Lower lobe of right lung (tissue), 2 donors: ENCODE results near the gene NPTXR. TPM values are rescaled to one million over a fixed set of nuclear protein-coding genes. Genes with fewer than 3 reads are reported as not detected.

Source experiments
- ATAC-seq, 2 donors: fragments of 200-7000 bp; cut with Tn5 transposase; one replicate each; pipeline ENCODE4 v1.9.1; 2020 to 2022; ENCODE audit warnings: mild to moderate bottlenecking in 2 of 2, moderate library complexity in 2 of 2
- DNase-seq: peaks from one replicate; pipeline ENCODE4 v3.0.0-alpha.2; 2020
- H3K27ac ChIP-seq: fragments of 200-600 bp; one replicate; pipeline ENCODE4 v1.8.0; 2022
- H3K27me3 ChIP-seq: fragments of 200-600 bp; one replicate; pipeline ENCODE4 v1.8.0; 2022; ENCODE audit warnings: low read depth
- H3K36me3 ChIP-seq: fragments of 200-600 bp; one replicate; pipeline ENCODE4 v1.8.0; 2022; ENCODE audit warnings: mild to moderate bottlenecking
- H3K4me1 ChIP-seq: fragments of 200-600 bp; one replicate; pipeline ENCODE4 v1.8.0; 2022
- H3K4me3 ChIP-seq: fragments of 200-600 bp; one replicate; pipeline ENCODE4 v1.8.0; 2022; ENCODE audit warnings: mild to moderate bottlenecking
- H3K9me3 ChIP-seq: fragments of 200-600 bp; one replicate; pipeline ENCODE4 v1.8.0; 2022
- CTCF ChIP-seq: fragments of 200-600 bp; IDR thresholded peaks from one replicate; pipeline ENCODE4 v1.8.0; 2022; ENCODE audit warnings: antibody characterized with exemption, mild to moderate bottlenecking
- intact Hi-C: fragments of 100-400 bp; cut with DNase I; formaldehyde crosslinking; loops from one replicate; pipeline ENCODE4 v1.11.0; 2022
- total RNA-seq: library from RNA; stranded (reverse); fragmentation: NEBNext Ultra II Directional; extraction: Animal tissue kit (Norgen Biotek cat#: 25700); gene quantifications from one replicate; pipeline ENCODE4 v1.2.1, GENCODE V29; 2021
- donor health status: DM: no; HTN: yes; CAD: no; lungs with severe emphysema.

The NPTXR gene
- total RNA-seq, 1 donor from 2014 or later = 5.1 TPM

GRCh38 chr22:38846412-38846811, 2.6 kb upstream of the NPTXR start:
- ATAC-seq (no peak), DNase-seq (no peak)
- no peak overlapping the region for H3K4me3 ChIP-seq
- peaks cover 12% of the 10 kb centered on the region for H3K4me1 ChIP-seq
- intact Hi-C loops = no loop called here
- TF ChIP-seq CTCF = no peak
- no peaks in the 10 kb centered on the region for H3K9me3 ChIP-seq
- H3K36me3 ChIP-seq = no peaks in the 10 kb centered on the region
- H3K27me3 ChIP-seq = peaks cover 33% of the 10 kb centered on the region
- H3K27ac ChIP-seq = no peak overlapping the region

GRCh38 chr22:38845004-38845740, 1.3 kb upstream of the NPTXR start:
- TF ChIP-seq CTCF = no peak
- Histone ChIP-seq H3K36me3 (no peaks in the 10 kb centered on the region), H3K27me3 (peaks cover 32% of the 10 kb centered on the region), H3K9me3 (no peaks in the 10 kb centered on the region), H3K4me3 (no peak overlapping the region), H3K4me1 (peaks cover 12% of the 10 kb centered on the region), H3K27ac (no peak overlapping the region)
- no peak for ATAC-seq
- no peak for DNase-seq
- intact Hi-C loops = no loop called here

GRCh38 chr22:38844315-38845003, 631 bp upstream of the NPTXR start:
- Histone ChIP-seq H3K9me3 (no peaks in the 10 kb centered on the region), H3K4me3 (peak overlapping the region; percentile 35), H3K36me3 (no peaks in the 10 kb centered on the region), H3K27ac (no peak overlapping the region), H3K4me1 (peaks cover 12% of the 10 kb centered on the region), H3K27me3 (peaks cover 35% of the 10 kb centered on the region)
- TF ChIP-seq CTCF = no peak
- DNase-seq (no peak), ATAC-seq (peak in 1 of 2 donors; percentile 13)
- intact Hi-C loops = no loop called here

- Histone ChIP-seq H3K27me3 (peaks cover 35% of the 10 kb centered on the region), H3K36me3 (no peaks in the 10 kb centered on the region), H3K27ac (peak overlapping the region; percentile 36), H3K4me3 (peak overlapping the region; percentile 55), H3K9me3 (no peaks in the 10 kb centered on the region), H3K4me1 (peaks cover 12% of the 10 kb centered on the region)
- ATAC-seq (peak; percentile 67 to 76), DNase-seq (peak; percentile 59)
- TF ChIP-seq CTCF = peak; percentile 40
- intact Hi-C loops = no loop called here
Observed at GRCh38 chr22:38843201-38843656, 599 bp downstream of the NPTXR start.

GRCh38 chr22:38842512-38843200, 1.2 kb downstream of the NPTXR start:
- intact Hi-C loops = no loop called here
- ATAC-seq = no peak
- Histone ChIP-seq H3K9me3 (no peaks in the 10 kb centered on the region), H3K27ac (peak overlapping the region; percentile 36), H3K4me1 (peaks cover 12% of the 10 kb centered on the region), H3K36me3 (no peaks in the 10 kb centered on the region), H3K27me3 (peaks cover 35% of the 10 kb centered on the region), H3K4me3 (peak overlapping the region; percentile 55)
- TF ChIP-seq CTCF = no peak
- DNase-seq = no peak
